Omental fat pad (tissue), 4 donors: ENCODE measurements around the gene BAG3. TPM values are rescaled to one million over a fixed set of nuclear protein-coding genes. Genes with fewer than 3 reads are reported as not detected.

Experiments
- ATAC-seq: fragments of 150-250 bp; one replicate; pipeline ENCODE4 v1.9.1; 2016; ENCODE audit warnings: mild to moderate bottlenecking, moderate library complexity; ENCODE audit not compliant: low FRiP score
- DNase-seq: peaks from one replicate; pipeline ENCODE4 v3.0.0-alpha.2; 2019; ENCODE audit warnings: low spot score
- total RNA-seq, 4 donors: library from RNA; depleted of rRNA; stranded (reverse); fragments of >200 nt; gene quantifications; one replicate each; pipeline ENCODE4 v1.1.0, GENCODE V29; 2016
- TF ChIP-seq, protein P1 (sequence below), 3 donors: fragments of 450-650 bp; IDR thresholded peaks; one replicate each; pipeline ENCODE4 v1.5.1; 2016 to 2017; ENCODE audit warnings: antibody characterized with exemption in 3 of 3, mild to moderate bottlenecking in 3 of 3, moderate library complexity in 2 of 3

Gene BAG3
- total RNA-seq, 4 donors from 2014 or later, result 16.1 to 98.0 (median 58.8) TPM

DNA sequence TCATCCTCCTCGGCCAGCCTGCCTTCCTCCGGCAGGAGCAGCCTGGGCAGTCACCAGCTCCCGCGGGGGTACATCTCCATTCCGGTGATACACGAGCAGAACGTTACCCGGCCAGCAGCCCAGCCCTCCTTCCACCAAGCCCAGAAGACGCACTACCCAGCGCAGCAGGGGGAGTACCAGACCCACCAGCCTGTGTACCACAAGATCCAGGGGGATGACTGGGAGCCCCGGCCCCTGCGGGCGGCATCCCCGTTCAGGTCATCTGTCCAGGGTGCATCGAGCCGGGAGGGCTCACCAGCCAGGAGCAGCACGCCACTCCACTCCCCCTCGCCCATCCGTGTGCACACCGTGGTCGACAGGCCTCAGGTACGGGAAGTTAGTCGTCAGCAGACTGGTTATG, 21.1 kb downstream of the BAG3 start:
- DNase-seq (no peak), ATAC-seq (no peak)

DNA sequence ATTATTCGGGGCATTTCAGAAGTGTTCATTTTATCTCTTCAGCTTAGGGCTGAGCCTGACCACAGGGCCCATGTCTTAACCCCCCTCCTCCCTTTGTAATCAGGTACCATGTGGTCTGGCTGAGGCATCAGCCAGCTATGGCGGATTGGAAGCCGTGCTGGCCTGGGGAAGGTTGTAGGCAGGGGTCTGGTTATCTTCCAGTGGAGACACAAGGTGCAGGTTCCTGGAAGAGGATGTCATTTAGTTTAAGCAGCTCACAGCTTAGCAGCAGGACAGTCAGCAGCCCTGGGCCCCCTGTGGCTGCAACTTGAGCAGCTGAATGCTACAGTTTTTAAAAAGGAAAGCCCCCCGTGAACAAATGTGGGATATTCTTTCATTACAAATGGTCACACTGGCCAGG, 22.1 kb downstream of the BAG3 start:
- TF ChIP-seq, protein P1, sequence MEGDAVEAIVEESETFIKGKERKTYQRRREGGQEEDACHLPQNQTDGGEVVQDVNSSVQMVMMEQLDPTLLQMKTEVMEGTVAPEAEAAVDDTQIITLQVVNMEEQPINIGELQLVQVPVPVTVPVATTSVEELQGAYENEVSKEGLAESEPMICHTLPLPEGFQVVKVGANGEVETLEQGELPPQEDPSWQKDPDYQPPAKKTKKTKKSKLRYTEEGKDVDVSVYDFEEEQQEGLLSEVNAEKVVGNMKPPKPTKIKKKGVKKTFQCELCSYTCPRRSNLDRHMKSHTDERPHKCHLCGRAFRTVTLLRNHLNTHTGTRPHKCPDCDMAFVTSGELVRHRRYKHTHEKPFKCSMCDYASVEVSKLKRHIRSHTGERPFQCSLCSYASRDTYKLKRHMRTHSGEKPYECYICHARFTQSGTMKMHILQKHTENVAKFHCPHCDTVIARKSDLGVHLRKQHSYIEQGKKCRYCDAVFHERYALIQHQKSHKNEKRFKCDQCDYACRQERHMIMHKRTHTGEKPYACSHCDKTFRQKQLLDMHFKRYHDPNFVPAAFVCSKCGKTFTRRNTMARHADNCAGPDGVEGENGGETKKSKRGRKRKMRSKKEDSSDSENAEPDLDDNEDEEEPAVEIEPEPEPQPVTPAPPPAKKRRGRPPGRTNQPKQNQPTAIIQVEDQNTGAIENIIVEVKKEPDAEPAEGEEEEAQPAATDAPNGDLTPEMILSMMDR (IDR thresholded peaks at IDR 0.05), result no peak
- ATAC-seq, result no peak
- DNase-seq, result no peak

More for the DNA sequence above, 21.1 kb downstream of the BAG3 start:
- TF ChIP-seq, protein P1 (IDR thresholded peaks at IDR 0.05), result no peak

DNA sequence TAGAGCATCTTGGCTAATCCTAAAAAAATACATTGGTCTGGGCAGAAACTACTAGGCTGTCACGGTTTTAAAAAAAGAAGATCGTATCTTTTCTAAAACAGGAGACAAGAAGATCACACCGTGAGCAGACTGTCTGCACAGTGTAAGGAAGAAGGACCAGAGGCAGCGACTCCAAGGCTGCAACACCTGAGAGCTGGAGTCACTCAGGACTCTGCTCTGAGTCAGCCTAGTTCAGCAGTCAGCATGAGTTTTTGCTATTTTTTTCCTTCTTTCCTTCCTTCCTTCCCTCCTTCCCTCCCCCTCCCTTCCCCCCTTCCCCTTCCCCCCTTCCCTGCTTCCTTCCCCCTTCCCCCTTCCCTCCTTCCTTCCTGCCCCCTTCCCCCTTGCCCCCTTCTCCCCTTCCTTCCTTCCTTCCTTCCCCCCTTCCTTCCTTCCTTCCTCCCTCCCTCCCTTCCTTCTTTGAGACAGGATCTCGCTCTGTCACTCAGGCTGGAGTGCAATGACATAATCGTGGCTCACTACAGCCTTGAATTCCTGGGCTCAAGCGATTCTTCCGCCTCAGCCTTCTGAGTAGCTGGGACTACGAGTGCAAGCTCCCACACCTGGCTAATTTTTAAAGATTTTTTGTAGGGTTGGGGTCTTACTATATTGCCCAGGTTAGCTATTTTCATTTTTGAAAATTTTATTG, 24.4 kb downstream of the BAG3 start:
- ATAC-seq (no peak), DNase-seq (no peak)
- TF ChIP-seq, protein P1 (IDR thresholded peaks at IDR 0.05), result no peak

DNA sequence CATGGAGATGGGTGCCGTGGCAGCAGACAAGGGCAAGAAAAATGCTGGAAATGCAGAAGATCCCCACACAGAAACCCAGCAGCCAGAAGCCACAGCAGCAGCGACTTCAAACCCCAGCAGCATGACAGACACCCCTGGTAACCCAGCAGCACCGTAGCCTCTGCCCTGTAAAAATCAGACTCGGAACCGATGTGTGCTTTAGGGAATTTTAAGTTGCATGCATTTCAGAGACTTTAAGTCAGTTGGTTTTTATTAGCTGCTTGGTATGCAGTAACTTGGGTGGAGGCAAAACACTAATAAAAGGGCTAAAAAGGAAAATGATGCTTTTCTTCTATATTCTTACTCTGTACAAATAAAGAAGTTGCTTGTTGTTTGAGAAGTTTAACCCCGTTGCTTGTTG, 25.9 kb downstream of the BAG3 start:
- TF ChIP-seq, protein P1 (IDR thresholded peaks at IDR 0.05), result no peak
- DNase-seq (no peak), ATAC-seq (no peak)

DNA sequence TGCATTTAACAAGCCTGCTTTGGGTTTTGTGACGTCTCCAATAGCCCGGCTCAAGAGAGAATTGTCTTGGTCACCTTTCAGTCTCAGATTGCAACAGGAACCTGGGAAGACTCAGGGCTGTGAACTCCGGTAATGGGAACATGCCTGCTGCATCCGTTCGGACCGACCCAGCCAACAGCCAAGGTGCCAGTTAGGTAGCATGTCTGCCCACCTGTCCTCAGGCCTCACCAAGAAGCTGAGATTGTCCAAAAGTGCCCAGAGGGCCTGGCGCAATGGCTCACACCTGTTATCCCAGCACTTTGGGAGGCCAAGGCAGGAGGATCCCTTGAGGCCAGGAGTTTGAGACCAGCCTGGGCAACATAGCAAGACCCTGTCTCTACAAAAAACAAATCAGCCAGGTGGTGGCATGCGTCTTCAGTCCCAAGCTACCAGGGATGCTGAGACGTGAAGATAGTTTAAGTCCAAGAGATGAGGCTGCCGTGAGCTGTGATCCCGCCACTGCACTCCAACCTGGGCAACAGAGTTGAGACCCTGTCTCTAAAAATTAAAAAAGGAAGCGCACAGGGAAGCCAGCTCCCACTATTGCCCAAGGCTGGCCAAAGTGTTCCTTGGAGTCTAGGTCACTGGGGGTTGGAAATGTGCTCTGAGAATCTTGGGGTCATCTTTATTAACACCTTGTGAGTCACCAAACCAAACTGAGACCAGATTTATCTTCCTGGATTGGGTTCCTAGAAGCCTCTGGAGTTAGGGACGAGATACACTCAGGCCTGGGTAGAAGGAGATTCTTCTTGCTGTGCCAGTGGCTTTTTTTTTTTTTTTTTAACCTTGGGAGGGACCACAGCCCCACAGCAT, 26.9 kb downstream of the BAG3 start:
- TF ChIP-seq, protein P1 (IDR thresholded peaks at IDR 0.05), result no peak
- ATAC-seq, result no peak

GRCh38 chr10:119679480-119679829, 28.3 kb downstream of the BAG3 start:
- no peak for DNase-seq
- TF ChIP-seq, protein P1 (IDR thresholded peaks at IDR 0.05), result no peak
- no peak for ATAC-seq

More for the DNA sequence above, 26.9 kb downstream of the BAG3 start:
- DNase-seq, result no peak
